Endothelial cell of umbilical vein (primary cell): Measurements from ENCODE around the gene CHRND. TPM values are rescaled to one million over a fixed set of nuclear protein-coding genes. Genes with fewer than 3 reads are reported as not detected.

Experiments used
- BruUV-seq: library from RNA; stranded (reverse); fragments of 400-500 nt; replicated peaks from 2 replicates; lab custom pipeline; 2021; lab: Mats Ljungman, UMichigan
- CTCF ChIA-PET: fragments of 300-600, 350-600 bp; sonication (Branson Sonifier 250); formaldehyde crosslinking; loops from one replicate; lab custom pipeline; 2021; ENCODE audit warnings: antibody characterized with exemption, inconsistent platforms; lab: Charles Lee
- POLR2A ChIA-PET: fragments of 300-600, 350-600 bp; sonication (Branson Sonifier 250); formaldehyde crosslinking; loops from one replicate; lab custom pipeline; 2021; ENCODE audit warnings: antibody characterized with exemption, inconsistent platforms; lab: Charles Lee
- DNase-seq: peaks from one replicate; pipeline ENCODE4 v3.0.0-alpha.2; 2011; ENCODE audit warnings: low read depth, low spot score
- FAIRE-seq: peaks from 2 replicates; lab custom pipeline; 2011; peaks lifted over from hg19 to GRCh38; lab: Jason Lieb, UNC
- H2AFZ ChIP-seq: 2 replicates; pipeline ENCODE4 v1.6.0; 2012; ENCODE audit warnings: low read depth, low read length, control low read depth, inconsistent platforms
- H3K27ac ChIP-seq: 2 replicates; pipeline ENCODE4 v1.5.1; 2011; ENCODE audit warnings: low read depth, mild to moderate bottlenecking, control low read depth, low read length, moderate library complexity; ENCODE audit not compliant: insufficient read depth
- H3K27me3 ChIP-seq, 2 experiments: 2 replicates each; pipeline versions ENCODE4 v1.6.0 to v1.6.1; 2011; ENCODE audit warnings: low read length in 2 of 2, mixed read lengths in 1 of 2; ENCODE audit not compliant: control insufficient read depth in 2 of 2, insufficient read depth in 2 of 2
- H3K36me3 ChIP-seq, 2 experiments: 2 replicates in 1 of 2; 3 replicates in 1 of 2; pipeline ENCODE4 v1.5.1; 2011; ENCODE audit warnings: low read length in 2 of 2, mild to moderate bottlenecking in 1 of 2, moderate library complexity in 1 of 2; ENCODE audit not compliant: control insufficient read depth in 2 of 2, insufficient read depth in 2 of 2; ENCODE audit errors: extremely low read depth in 1 of 2
- H3K4me1 ChIP-seq: 3 replicates; pipeline ENCODE4 v1.5.1; 2011; ENCODE audit warnings: mild to moderate bottlenecking, low read length; ENCODE audit not compliant: control insufficient read depth, insufficient read depth; ENCODE audit errors: extremely low read depth
- H3K4me2 ChIP-seq: 2 replicates; pipeline ENCODE4 v1.6.1; 2011; ENCODE audit warnings: low read length, control low read depth, mixed read lengths; ENCODE audit not compliant: insufficient read depth
- H3K4me3 ChIP-seq, 3 experiments: fragments of 200-600 bp in 1 of 3; sonication (generic), shearing (Covaris generic) in 1 of 3; replicated peaks in 1 of 3; 2 replicates each; pipeline ENCODE4 v1.5.1; 2011 to 2016; ENCODE audit warnings: control low read depth in 3 of 3, low read length in 3 of 3, mild to moderate bottlenecking in 2 of 3, inconsistent platforms in 1 of 3, low read depth in 1 of 3, moderate library complexity in 1 of 3; ENCODE audit not compliant: insufficient read depth in 1 of 3
- H3K79me2 ChIP-seq: 2 replicates; pipeline ENCODE4 v1.6.0; 2012; ENCODE audit warnings: low read length, inconsistent platforms; ENCODE audit not compliant: control insufficient read depth, insufficient read depth
- H3K9ac ChIP-seq: replicated peaks from 2 replicates; pipeline ENCODE3; 2011; ENCODE audit warnings: low read length, control low read depth; ENCODE audit not compliant: insufficient read depth; ENCODE audit errors: extremely low read depth
- H3K9me1 ChIP-seq: replicated peaks from 3 replicates; pipeline ENCODE4 v1.6.0; 2011; ENCODE audit warnings: mild to moderate bottlenecking, low read length; ENCODE audit not compliant: control insufficient read depth, insufficient read depth; ENCODE audit errors: extremely low read depth
- H3K9me3 ChIP-seq: replicated peaks from 2 replicates; pipeline ENCODE4 v1.5.1; 2012; ENCODE audit warnings: low read length, inconsistent platforms; ENCODE audit not compliant: control insufficient read depth, insufficient read depth
- H4K20me1 ChIP-seq: replicated peaks from 2 replicates; pipeline ENCODE3; 2011; ENCODE audit warnings: mild to moderate bottlenecking, low read length; ENCODE audit not compliant: control insufficient read depth, insufficient read depth; ENCODE audit errors: extremely low read depth
- CTCF ChIP-seq, 2 donors: IDR thresholded peaks; 1 replicate in 1 of 2; 2 replicates in 1 of 2; pipeline ENCODE4 v1.5.1; 2011; ENCODE audit warnings: low read length in 2 of 2, mild to moderate bottlenecking in 2 of 2, moderate library complexity in 2 of 2, control low read depth in 1 of 2, inconsistent platforms in 1 of 2, low read depth in 1 of 2; ENCODE audit not compliant: insufficient read depth in 1 of 2; ENCODE audit errors: extremely low read depth in 1 of 2
- EZH2 ChIP-seq: IDR thresholded peaks from 2 replicates; pipeline ENCODE4 v1.6.1; 2012; ENCODE audit warnings: borderline replicate concordance, low read depth, mild to moderate bottlenecking, moderate library complexity, low read length, inconsistent platforms; ENCODE audit not compliant: severe bottlenecking
- FOS ChIP-seq: IDR thresholded peaks from 2 replicates; pipeline ENCODE4 v1.6.1; 2011; ENCODE audit warnings: mild to moderate bottlenecking, low read length, moderate library complexity, borderline replicate concordance; ENCODE audit not compliant: insufficient read depth
- GATA2 ChIP-seq: IDR thresholded peaks from 2 replicates; pipeline ENCODE4 v1.7.0; 2011; ENCODE audit warnings: low read depth, mild to moderate bottlenecking, moderate library complexity, mixed read lengths, low read length; ENCODE audit not compliant: insufficient read length, insufficient read depth
- JUN ChIP-seq: IDR thresholded peaks from 2 replicates; pipeline ENCODE4 v1.6.1; 2011; ENCODE audit warnings: borderline replicate concordance, low read depth; ENCODE audit not compliant: insufficient read length, insufficient read depth
- MAX ChIP-seq: IDR thresholded peaks from 2 replicates; pipeline ENCODE4 v1.6.1; 2011; ENCODE audit not compliant: insufficient read depth, insufficient read length
- MYC ChIP-seq: IDR thresholded peaks from one replicate; pipeline ENCODE4 v1.6.1; 2011; ENCODE audit warnings: mild to moderate bottlenecking, low read depth, low read length
- POLR2A ChIP-seq: IDR thresholded peaks from 2 replicates; pipeline ENCODE4 v1.6.1; 2012; ENCODE audit warnings: low read depth, mild to moderate bottlenecking, control low read depth, low read length
- POLR2AphosphoS5 ChIP-seq: IDR thresholded peaks from 2 replicates; pipeline ENCODE4 v1.6.1; 2012; ENCODE audit warnings: low read depth, mild to moderate bottlenecking, control low read depth, low read length, moderate library complexity; ENCODE audit not compliant: insufficient read depth
- dilution Hi-C: fragments of 300-500 bp; cut with MboI; formaldehyde crosslinking; loops from one replicate; pipeline ENCODE4 v1.15.0; 2019; ENCODE audit warnings: low sequenced_read_pairs; ENCODE audit not compliant: extremely low pct_ligation_motif_present
- intact Hi-C: fragments of 100-400 bp; cut with micrococcal nuclease; formaldehyde crosslinking; loops from one replicate; pipeline ENCODE4 v1.10.0; 2022
- polyA plus RNA-seq, 4 experiments: library from polyadenylated mRNA; depleted of rRNA in 3 of 4; stranded (reverse) in 3 of 4; unstranded in 1 of 4; fragments of >200 nt; gene quantifications; 2 replicates each; pipeline versions ENCODE4 v1.2.1 to v1.2.3, GENCODE V29; 2011 to 2012; ENCODE audit warnings: missing spikeins in 1 of 4
- total RNA-seq: library from RNA; stranded (reverse); gene quantifications from 2 replicates; pipeline ENCODE4 v1.2.3, GENCODE V29; 2021

CHRND gene
- total and polyA plus RNA-seq, 2 donors (not counting 3 experiments of a cell fraction or from before 2014, with no cell fraction given) = not detected

GRCh38 chr2:232515639-232516038 is 10.3 kb upstream of the CHRND start:
- ChIA-PET CTCF (interaction anchor here (1.1 kb wide), 1 partner anchor 8 kb away, joined by 3 read pairs; no protein-coding TSS in a partner anchor), POLR2A (no interaction called here)
- Histone ChIP-seq H3K9ac (no peak overlapping the region), H3K27me3 (peaks cover 7 to 12% of the 10 kb centered on the region in 2 experiments), H3K4me3 (no peak overlapping the region), H3K36me3 (no peaks in the 10 kb centered on the region), H2AFZ (no peak overlapping the region), H3K9me1 (no peaks in the 10 kb centered on the region), H3K79me2 (no peaks in the 10 kb centered on the region), H3K9me3 (no peaks in the 10 kb centered on the region), H3K4me1 (no peaks in the 10 kb centered on the region), H3K27ac (no peak overlapping the region), H4K20me1 (no peaks in the 10 kb centered on the region), H3K4me2 (no peak overlapping the region)
- dilution Hi-C loops = no loop called here
- intact Hi-C loops = no loop called here
- TF ChIP-seq EZH2 = no peak
- TF ChIP-seq POLR2AphosphoS5 = no peak
- TF ChIP-seq FOS = no peak
- no peak for TF ChIP-seq MYC
- TF ChIP-seq CTCF (IDR thresholded peaks at IDR 0.05; ENCODE audit: extremely low read depth in 1 of 2, insufficient read depth in 1 of 2, low read depth in 1 of 2, low read length in 2 of 2) = no peak
- no TSS peak for BruUV-seq
- FAIRE-seq (no peak), DNase-seq (no peak)

GRCh38 chr2:232516551-232516950 is 9.4 kb upstream of the CHRND start:
- Histone ChIP-seq H3K9me1 (no peaks in the 10 kb centered on the region), H3K36me3 (no peaks in the 10 kb centered on the region), H2AFZ (no peak overlapping the region), H4K20me1 (no peaks in the 10 kb centered on the region), H3K79me2 (no peaks in the 10 kb centered on the region), H3K27me3 (peaks cover 10 to 17% of the 10 kb centered on the region in 2 experiments), H3K4me1 (no peaks in the 10 kb centered on the region), H3K27ac (no peak overlapping the region), H3K9ac (no peak overlapping the region), H3K9me3 (no peaks in the 10 kb centered on the region), H3K4me2 (no peak overlapping the region), H3K4me3 (no peak overlapping the region)
- POLR2A ChIA-PET = no interaction called here
- dilution Hi-C loops = no loop called here
- FAIRE-seq = no peak
- no TSS peak for BruUV-seq
- CTCF ChIA-PET = no interaction called here
- no peak for DNase-seq
- intact Hi-C loops = no loop called here
- TF ChIP-seq MYC = no peak
- no peak for TF ChIP-seq CTCF (IDR thresholded peaks at IDR 0.05; ENCODE audit: extremely low read depth in 1 of 2, insufficient read depth in 1 of 2, low read depth in 1 of 2, low read length in 2 of 2)
- TF ChIP-seq MAX = no peak
- no peak for TF ChIP-seq JUN
- no peak for TF ChIP-seq POLR2A
- no peak for TF ChIP-seq POLR2AphosphoS5
- TF ChIP-seq FOS = no peak
- TF ChIP-seq EZH2 = no peak
- no peak for TF ChIP-seq GATA2
